H9 (cell line): Measurements from ENCODE around the gene RBPJ. TPM values are rescaled to one million over a fixed set of nuclear protein-coding genes. Genes with fewer than 3 reads are reported as not detected.

Experiments used
- DNase-seq: peaks from one replicate; pipeline ENCODE4 v3.0.0-alpha.2; 2017
- H2AFZ ChIP-seq: one replicate; pipeline ENCODE4 v1.6.1; 2013; ENCODE audit warnings: mild to moderate bottlenecking, low read length, control low read depth, moderate library complexity
- H2AK5ac ChIP-seq: 2 replicates; pipeline ENCODE4 v1.6.1; 2013; ENCODE audit warnings: low read length, control low read depth, mixed read lengths; ENCODE audit not compliant: insufficient read length
- H2BK120ac ChIP-seq: one replicate; pipeline ENCODE4 v1.6.1; 2013; ENCODE audit warnings: low read depth, mild to moderate bottlenecking, low read length, control low read depth, inconsistent platforms; ENCODE audit not compliant: poor library complexity, severe bottlenecking
- H2BK12ac ChIP-seq: 2 replicates; pipeline ENCODE4 v1.6.1; 2013; ENCODE audit warnings: low read length, control low read depth, mixed read lengths, low read depth; ENCODE audit not compliant: insufficient read length
- H2BK15ac ChIP-seq: 2 replicates; pipeline ENCODE4 v1.6.1; 2013; ENCODE audit warnings: low read depth, low read length, control low read depth
- H2BK20ac ChIP-seq: one replicate; pipeline ENCODE4 v1.6.1; 2013; ENCODE audit warnings: low read depth, mild to moderate bottlenecking, low read length, control low read depth, inconsistent platforms; ENCODE audit not compliant: poor library complexity, severe bottlenecking
- H2BK5ac ChIP-seq: 2 replicates; pipeline ENCODE4 v1.6.1; 2013; ENCODE audit warnings: low read length, control low read depth, mixed read lengths; ENCODE audit not compliant: insufficient read length
- H3K14ac ChIP-seq: 2 replicates; pipeline ENCODE4 v1.6.1; 2013; ENCODE audit warnings: low read length, control low read depth; ENCODE audit not compliant: insufficient read depth
- H3K18ac ChIP-seq: 2 replicates; pipeline ENCODE4 v1.6.1; 2013; ENCODE audit warnings: low read depth, mild to moderate bottlenecking, mixed read lengths, low read length, control low read depth; ENCODE audit not compliant: insufficient read length
- H3K23ac ChIP-seq: 2 replicates; pipeline ENCODE4 v1.6.1; 2013; ENCODE audit warnings: low read length, control low read depth, mixed read lengths, low read depth; ENCODE audit not compliant: insufficient read length
- H3K23me2 ChIP-seq: 2 replicates; pipeline ENCODE4 v1.6.1; 2013; ENCODE audit warnings: low read depth, mild to moderate bottlenecking, mixed read lengths, low read length, control low read depth; ENCODE audit not compliant: insufficient read length, poor library complexity, severe bottlenecking
- H3K27ac ChIP-seq: 2 replicates; pipeline ENCODE4 v1.5.1; 2013; ENCODE audit warnings: low read length, control low read depth, mixed read lengths, low read depth; ENCODE audit not compliant: insufficient read length
- H3K27me3 ChIP-seq: 2 replicates; pipeline ENCODE4 v1.6.1; 2013; ENCODE audit warnings: low read length, control low read depth, inconsistent platforms; ENCODE audit not compliant: insufficient read depth
- H3K4ac ChIP-seq: 2 replicates; pipeline ENCODE4 v1.6.1; 2013; ENCODE audit warnings: low read depth, mild to moderate bottlenecking, control low read depth, inconsistent platforms, low read length, moderate library complexity
- H3K4me1 ChIP-seq: 2 replicates; pipeline ENCODE4 v1.6.1; 2013; ENCODE audit warnings: low read length, control low read depth, inconsistent platforms; ENCODE audit not compliant: insufficient read depth
- H3K4me2 ChIP-seq: 2 replicates; pipeline ENCODE4 v1.6.1; 2013; ENCODE audit warnings: low read length, control low read depth, mixed read lengths; ENCODE audit not compliant: insufficient read length, insufficient read depth
- H3K56ac ChIP-seq: 2 replicates; pipeline ENCODE4 v1.6.1; 2013; ENCODE audit warnings: low read depth, mild to moderate bottlenecking, mixed read lengths, low read length, control low read depth; ENCODE audit not compliant: insufficient read length
- H3K79me1 ChIP-seq: 2 replicates; pipeline ENCODE4 v1.6.1; 2013; ENCODE audit warnings: low read depth, mild to moderate bottlenecking, moderate library complexity, low read length, control low read depth, inconsistent platforms; ENCODE audit not compliant: insufficient read depth, poor library complexity, severe bottlenecking
- H3K79me2 ChIP-seq: 2 replicates; pipeline ENCODE4 v1.6.1; 2013; ENCODE audit warnings: low read length, control low read depth, inconsistent platforms; ENCODE audit not compliant: insufficient read depth
- H3K9ac ChIP-seq: 2 replicates; pipeline ENCODE4 v1.6.1; 2013; ENCODE audit warnings: low read length, control low read depth, mixed read lengths; ENCODE audit not compliant: insufficient read length; ENCODE audit errors: extremely low read depth
- H3K9me3 ChIP-seq: one replicate; pipeline ENCODE4 v1.6.1; 2013; ENCODE audit warnings: low read depth, low read length, inconsistent platforms; ENCODE audit not compliant: control insufficient read depth
- H3T11ph ChIP-seq: one replicate; pipeline ENCODE4 v1.6.1; 2013; ENCODE audit warnings: mild to moderate bottlenecking, low read length, control low read depth, inconsistent platforms
- H4K20me1 ChIP-seq: one replicate; pipeline ENCODE4 v1.6.1; 2013; ENCODE audit not compliant: control insufficient read depth, insufficient read length, insufficient read depth
- H4K5ac ChIP-seq: 2 replicates; pipeline ENCODE4 v1.6.1; 2013; ENCODE audit warnings: low read depth, mild to moderate bottlenecking, mixed read lengths, low read length, control low read depth; ENCODE audit not compliant: insufficient read length
- H4K8ac ChIP-seq: replicated peaks from 2 replicates; pipeline ENCODE4 v1.6.1; 2013; ENCODE audit warnings: low read length, control low read depth, mixed read lengths, low read depth; ENCODE audit not compliant: insufficient read length
- H4K91ac ChIP-seq: 2 replicates; pipeline ENCODE4 v1.6.1; 2013; ENCODE audit warnings: low read depth, mild to moderate bottlenecking, moderate library complexity, mixed read lengths, low read length, control low read depth; ENCODE audit not compliant: insufficient read length
- H3K27ac Mint-ChIP-seq, 3 experiments: 2 replicates in 2 of 3; 3 replicates in 1 of 3; pipeline ENCODE4 v1.8.0; 2020 to 2021; ENCODE audit warnings: mixed read lengths in 3 of 3, mild to moderate bottlenecking in 1 of 3, moderate library complexity in 1 of 3
- H3K27me3 Mint-ChIP-seq: 2 replicates; pipeline ENCODE4 v1.8.0; 2021; ENCODE audit warnings: low read depth, mild to moderate bottlenecking, moderate library complexity, mixed read lengths
- H3K36me3 Mint-ChIP-seq, 3 experiments: 2 replicates in 2 of 3; 3 replicates in 1 of 3; pipeline ENCODE4 v1.8.0; 2020 to 2021; ENCODE audit warnings: low read depth in 3 of 3, mixed read lengths in 3 of 3; ENCODE audit not compliant: insufficient read depth in 1 of 3
- H3K4me1 Mint-ChIP-seq, 2 experiments: 2 replicates each; pipeline ENCODE4 v1.8.0; 2020; ENCODE audit warnings: mixed read lengths in 2 of 2
- H3K4me3 Mint-ChIP-seq, 2 experiments: 2 replicates in 1 of 2; 3 replicates in 1 of 2; pipeline ENCODE4 v1.8.0; 2020 to 2021; ENCODE audit warnings: mild to moderate bottlenecking in 2 of 2, mixed read lengths in 2 of 2, moderate library complexity in 1 of 2
- H3K9me3 Mint-ChIP-seq, 2 experiments: 2 replicates in 1 of 2; 3 replicates in 1 of 2; pipeline ENCODE4 v1.8.0; 2020; ENCODE audit warnings: mild to moderate bottlenecking in 2 of 2, mixed read lengths in 2 of 2, moderate library complexity in 1 of 2
- WGBS: extraction: QIAGEN DNeasy Blood & Tissue Kit; methylation state at CpG from one replicate; pipeline ENCODE4 v1.1.7; 2013; ENCODE audit warnings: missing lambda C conversion rate, low lambda C conversion rate, mixed read lengths; ENCODE audit not compliant: insufficient read length; ENCODE audit errors: extremely low coverage; 5-methylcytosine and 5-hydroxymethylcytosine counted together
- total RNA-seq: library from RNA; stranded (reverse); gene quantifications from 2 replicates; pipeline ENCODE4 v1.2.1, GENCODE V29; 2021
- TF ChIP-seq, protein P1 (sequence below): fragments of 200-600 bp; sonication (generic); conservative IDR thresholded peaks from 3 replicates; pipeline ENCODE4 v1.8.0; 2021; ENCODE audit warnings: antibody characterized with exemption, mild to moderate bottlenecking

RBPJ gene
- total RNA-seq, 1 experiment from 2014 or later: 166 TPM

- Histone ChIP-seq H3K4ac (no peak overlapping the region), H4K8ac (no peak overlapping the region), H2BK120ac (no peak overlapping the region), H3K56ac (no peak overlapping the region), H3K23me2 (no peaks in the 10 kb centered on the region), H3K4me1 (no peaks in the 10 kb centered on the region), H3T11ph (no peak overlapping the region), H3K9ac (no peak overlapping the region), H2AFZ (no peak overlapping the region), H4K91ac (no peak overlapping the region), H2BK15ac (no peak overlapping the region), H3K23ac (no peak overlapping the region), H3K9me3 (no peaks in the 10 kb centered on the region), H3K79me1 (no peaks in the 10 kb centered on the region), H2AK5ac (no peak overlapping the region), H3K4me2 (no peak overlapping the region), H2BK5ac (no peak overlapping the region), H3K14ac (no peak overlapping the region), H2BK12ac (no peak overlapping the region), H4K20me1 (no peaks in the 10 kb centered on the region), H2BK20ac (no peak overlapping the region), H3K79me2 (no peaks in the 10 kb centered on the region), H3K18ac (no peak overlapping the region), H3K27ac (no peak overlapping the region), H3K27me3 (no peaks in the 10 kb centered on the region), H4K5ac (no peak overlapping the region)
- H3K4me1 Mint-ChIP-seq: peaks cover 4 to 10% of the 10 kb centered on the region in 2 experiments; a peak in 2 of 4 replicates
- no peak for DNase-seq
- no CpG with 5 or more reads among the region's 1 CpG for WGBS
- TF ChIP-seq, protein P1, sequence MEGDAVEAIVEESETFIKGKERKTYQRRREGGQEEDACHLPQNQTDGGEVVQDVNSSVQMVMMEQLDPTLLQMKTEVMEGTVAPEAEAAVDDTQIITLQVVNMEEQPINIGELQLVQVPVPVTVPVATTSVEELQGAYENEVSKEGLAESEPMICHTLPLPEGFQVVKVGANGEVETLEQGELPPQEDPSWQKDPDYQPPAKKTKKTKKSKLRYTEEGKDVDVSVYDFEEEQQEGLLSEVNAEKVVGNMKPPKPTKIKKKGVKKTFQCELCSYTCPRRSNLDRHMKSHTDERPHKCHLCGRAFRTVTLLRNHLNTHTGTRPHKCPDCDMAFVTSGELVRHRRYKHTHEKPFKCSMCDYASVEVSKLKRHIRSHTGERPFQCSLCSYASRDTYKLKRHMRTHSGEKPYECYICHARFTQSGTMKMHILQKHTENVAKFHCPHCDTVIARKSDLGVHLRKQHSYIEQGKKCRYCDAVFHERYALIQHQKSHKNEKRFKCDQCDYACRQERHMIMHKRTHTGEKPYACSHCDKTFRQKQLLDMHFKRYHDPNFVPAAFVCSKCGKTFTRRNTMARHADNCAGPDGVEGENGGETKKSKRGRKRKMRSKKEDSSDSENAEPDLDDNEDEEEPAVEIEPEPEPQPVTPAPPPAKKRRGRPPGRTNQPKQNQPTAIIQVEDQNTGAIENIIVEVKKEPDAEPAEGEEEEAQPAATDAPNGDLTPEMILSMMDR: no peak
- no peak overlapping the region for H3K27ac Mint-ChIP-seq
- no peaks in the 10 kb centered on the region for H3K9me3 Mint-ChIP-seq
- no peak overlapping the region for H3K4me3 Mint-ChIP-seq
- no peaks in the 10 kb centered on the region for H3K36me3 Mint-ChIP-seq
- no peaks in the 10 kb centered on the region for H3K27me3 Mint-ChIP-seq
Measured at GRCh38 chr4:26287756-26288155, 33.1 kb upstream of the RBPJ start.
